HG03045 (cell line): Measurements from ENCODE around the gene RDH12.
"Not testable (repeated sequence)": the region's sequence is repeated elsewhere in the genome, so short reads cannot be mapped to it uniquely, and the experiment has no call there.

Experiments used
- ATAC-seq: cut with Tn5 transposase; IDR thresholded peaks from one replicate; pipeline ENCODE4 v1.9.1; 2021; ENCODE audit warnings: mild to moderate bottlenecking, moderate library complexity; ENCODE audit not compliant: unreplicated experiment

Gene RDH12

DNA sequence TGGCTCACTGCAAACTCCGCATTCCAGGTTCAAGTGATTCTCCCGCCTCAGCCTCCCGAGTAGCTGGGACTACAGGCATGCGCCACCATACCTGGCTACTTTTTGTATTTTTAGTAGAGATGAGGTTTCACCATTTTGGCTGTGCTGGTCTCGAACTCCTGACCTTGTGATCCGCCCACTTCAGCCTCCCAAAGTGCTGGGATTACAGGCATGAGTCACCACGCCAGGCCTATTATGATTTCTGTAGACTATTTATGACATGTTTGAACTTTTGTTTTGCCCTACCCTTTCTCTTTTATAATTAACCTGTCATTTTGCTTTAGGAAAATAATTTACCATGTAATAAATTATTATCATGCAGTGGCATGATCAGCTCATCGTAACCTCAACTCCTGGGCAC is at the start of gene RDH12:
Gene RDH12, plus strand, starts transcription at position 395 of the 400 bp plus-strand sequence. CDS start 20,757 bp downstream, outside the sequence.
- ATAC-seq, result not testable (repeated sequence)

DNA sequence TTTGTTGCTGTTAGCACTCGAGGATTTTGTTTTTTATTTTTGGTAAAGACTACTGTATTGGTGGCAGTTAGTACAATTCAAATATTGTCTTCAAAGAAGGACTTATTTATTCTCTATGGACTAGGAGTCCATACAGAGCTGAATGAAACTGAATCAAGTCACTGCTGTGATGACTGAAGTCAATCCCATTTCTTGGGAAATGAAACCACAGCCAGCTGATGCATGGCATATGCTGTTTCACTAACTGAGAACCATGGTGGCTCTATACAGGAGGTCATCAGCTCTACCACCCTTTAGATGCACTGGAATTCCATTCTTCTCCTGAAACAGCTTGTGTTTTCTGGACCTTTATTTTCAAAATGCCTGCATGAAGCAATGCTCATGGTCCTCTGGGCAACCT is 49.5 kb upstream of the RDH12 start:
- ATAC-seq, result no peak

DNA sequence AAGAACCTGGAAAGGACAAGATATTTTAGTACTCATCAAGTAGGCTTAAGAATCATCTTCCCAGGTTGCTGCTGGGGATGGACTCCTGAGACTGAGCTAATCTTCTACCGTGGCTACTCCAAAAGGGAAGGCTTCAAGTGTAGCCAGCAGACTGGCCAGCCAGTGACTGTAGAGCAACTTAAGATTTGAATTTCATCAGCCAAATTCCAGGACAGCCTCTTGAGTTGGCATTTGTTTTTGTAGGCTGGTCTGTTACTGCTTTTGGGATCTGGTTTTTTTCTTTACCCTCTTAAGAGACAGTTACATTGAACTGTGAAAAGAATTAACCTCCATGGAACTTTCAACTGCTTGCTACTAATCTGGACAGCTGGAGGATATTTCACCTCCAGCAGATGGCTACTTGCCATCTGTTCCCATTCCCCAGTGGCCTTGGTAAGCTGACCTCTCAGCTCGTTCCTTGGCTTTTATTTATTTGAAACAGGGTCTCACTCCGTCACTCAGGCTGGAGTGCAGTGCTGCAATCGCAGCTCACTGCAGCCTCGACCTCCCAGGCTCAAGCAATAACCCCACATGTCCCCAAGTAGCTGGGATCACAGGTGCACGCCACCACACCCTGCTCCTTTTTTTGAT is 47.9 kb upstream of the RDH12 start:
- ATAC-seq, result no peak

DNA sequence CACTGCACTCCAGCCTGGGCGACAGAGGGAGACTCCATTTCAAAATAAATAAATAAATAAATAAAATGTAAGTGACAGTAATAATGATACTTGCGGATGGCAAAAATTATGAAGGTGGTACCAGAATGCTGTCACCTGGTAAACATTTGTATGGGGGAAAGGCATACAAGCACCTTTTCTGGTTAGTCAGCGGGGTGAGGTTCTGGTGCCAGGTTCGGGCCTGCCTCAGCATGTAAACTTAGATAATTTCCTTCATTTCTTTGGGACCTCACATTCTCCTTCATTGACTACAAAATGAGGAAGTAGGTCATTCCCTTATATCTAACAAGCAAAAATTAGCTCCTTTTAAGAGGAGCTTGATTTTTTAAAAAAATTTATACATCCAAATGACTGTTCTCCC is 38.1 kb upstream of the RDH12 start:
- no peak for ATAC-seq

DNA sequence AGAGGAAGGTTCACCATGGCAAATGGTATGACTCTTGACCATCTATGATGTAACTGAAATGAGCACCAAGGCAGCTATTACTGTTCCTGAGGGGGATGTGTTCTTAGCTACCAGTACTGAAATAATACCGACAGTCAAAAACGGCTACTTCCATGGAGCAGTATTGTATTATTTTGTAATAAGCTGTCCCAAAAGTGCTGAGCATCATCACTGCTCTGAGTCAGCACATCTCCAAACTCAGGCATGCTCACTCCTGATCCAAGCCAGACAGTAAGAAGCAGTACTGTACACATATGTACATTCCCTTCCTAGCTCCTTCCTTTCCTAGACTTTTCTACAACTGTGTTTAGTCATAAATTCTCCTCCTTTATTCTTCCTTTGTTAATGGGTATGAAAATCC is 35.8 kb upstream of the RDH12 start:
- ATAC-seq, result no peak

DNA sequence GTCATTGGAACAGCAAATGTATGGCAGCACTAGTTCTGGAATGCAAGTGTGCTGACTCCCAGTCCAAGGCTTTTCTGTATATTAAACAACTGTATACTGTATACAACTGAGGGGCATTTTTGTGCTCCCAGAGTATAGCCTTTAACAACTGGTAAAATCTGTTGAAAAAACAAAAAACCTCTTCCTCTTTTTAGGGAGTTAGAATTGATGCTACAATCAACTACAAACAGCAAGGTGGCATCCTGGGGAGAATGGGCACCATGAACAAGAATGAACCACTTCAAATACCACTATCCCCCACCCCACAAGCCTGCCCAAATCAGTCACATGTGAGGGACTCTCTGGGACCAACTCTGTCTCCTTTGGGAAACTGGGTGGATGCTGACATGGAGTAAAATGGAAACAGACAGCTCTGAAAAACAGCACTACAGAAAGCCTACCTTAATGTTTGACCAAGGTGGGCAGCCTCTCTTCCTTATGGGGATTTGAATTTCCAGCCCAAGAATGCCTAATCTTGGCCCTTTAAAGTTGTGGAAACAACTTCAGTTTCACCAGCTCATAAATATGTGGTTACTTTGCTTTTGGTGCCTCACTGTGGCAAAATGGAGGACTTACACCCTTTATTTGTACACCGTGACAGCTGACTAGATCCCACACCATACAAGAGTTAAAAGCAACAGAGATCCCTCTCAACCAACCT is 34.8 kb upstream of the RDH12 start:
- ATAC-seq, result no peak

DNA sequence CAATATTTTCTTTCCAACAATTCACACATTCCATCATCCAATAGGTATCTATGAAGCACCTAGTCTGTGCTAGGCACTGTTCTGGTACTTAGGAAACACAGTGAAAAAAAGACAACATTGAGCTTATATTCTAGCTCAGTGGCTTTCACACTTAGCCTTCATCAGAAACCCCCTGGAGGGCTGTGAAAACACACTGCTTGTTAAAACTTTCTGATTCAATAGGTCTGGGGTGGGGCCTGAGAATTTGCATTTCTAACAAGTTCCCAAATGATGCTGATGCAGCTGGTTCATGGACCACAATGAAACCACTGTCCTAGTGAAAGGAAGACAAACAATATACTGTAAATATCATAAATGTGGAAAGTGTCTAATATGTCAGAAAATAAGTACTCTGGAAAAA is 33.1 kb upstream of the RDH12 start:
- no peak for ATAC-seq

DNA sequence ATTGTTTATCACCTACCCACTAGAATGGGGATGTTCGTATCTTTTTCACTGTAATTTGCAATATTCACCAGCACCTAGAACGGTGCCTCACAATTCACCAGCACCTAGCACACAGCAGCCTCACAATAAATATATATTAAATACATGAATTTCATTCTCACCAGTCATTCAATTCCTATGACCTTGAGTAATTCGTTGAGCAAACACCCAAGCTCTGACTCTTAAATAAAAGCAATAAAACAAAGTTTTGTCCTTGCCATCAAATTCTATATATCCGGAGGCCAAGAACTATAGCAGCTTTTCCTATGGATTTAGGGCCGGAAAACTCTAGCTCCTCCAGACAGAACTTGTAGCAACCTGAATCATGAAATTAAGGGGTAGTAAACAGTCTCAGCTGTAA is 28.2 kb upstream of the RDH12 start:
- ATAC-seq, result no peak

DNA sequence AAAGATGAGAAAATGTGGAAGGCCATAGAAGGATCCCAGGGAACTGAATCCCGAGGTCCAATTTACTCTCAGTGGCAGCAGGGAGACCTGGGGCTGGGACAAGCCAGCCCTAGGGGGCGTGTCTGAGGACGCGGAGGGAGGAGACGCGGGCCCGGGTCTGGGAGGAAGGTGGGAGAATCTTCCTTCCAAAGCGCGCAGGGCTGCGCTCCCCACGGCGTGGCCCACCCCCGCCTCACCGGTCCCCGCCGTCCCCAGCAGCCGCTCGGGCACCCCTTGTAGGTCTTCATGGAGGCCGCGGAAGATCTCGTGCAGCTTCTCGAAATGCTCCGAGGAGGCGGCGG is 27.6 kb upstream of the RDH12 start:
- ATAC-seq, result peak; percentile 58

DNA sequence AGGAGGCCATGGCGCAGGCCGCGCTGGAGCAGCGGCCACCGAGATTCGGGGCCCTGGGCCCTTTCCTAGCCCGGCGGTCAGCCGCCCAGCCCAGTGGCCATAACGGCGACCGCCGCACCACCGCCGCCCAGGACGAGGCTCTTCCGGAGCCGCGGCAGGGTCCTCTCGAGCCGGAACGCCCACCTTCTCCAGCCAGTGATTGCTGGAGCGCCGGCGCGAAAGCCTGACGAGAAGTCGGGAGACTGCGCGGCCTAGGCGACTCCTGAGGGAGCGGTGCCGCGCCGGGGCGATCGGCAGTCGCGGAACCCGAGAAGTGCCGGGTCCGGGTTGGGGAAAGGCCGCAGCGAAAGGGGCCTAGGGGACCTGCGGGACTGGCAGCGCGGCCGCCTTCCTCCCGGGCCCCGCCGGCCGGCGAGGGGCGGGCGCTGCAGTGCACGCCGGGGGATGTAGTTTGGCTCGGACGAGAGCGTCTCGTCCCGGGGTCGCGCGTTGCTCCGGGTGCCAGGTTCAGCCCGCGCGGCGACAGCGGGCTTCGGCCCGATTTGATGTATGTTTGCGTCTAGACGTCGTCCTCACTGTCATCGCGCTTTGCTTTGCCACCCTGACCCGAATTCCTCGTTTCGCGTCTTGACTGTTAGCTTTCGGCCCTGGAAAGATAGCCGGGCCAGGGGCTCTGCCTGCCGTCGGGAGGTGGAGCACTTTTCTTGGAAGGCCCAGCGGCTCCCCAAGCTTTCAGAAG is 27.0 kb upstream of the RDH12 start, which contains the start of gene VTI1B:
Gene VTI1B, minus strand, starts transcription at position 153 of the 739 bp plus-strand sequence. Its CDS starts 143 bp downstream, at position 10.
- peak; percentile 87 for ATAC-seq

DNA sequence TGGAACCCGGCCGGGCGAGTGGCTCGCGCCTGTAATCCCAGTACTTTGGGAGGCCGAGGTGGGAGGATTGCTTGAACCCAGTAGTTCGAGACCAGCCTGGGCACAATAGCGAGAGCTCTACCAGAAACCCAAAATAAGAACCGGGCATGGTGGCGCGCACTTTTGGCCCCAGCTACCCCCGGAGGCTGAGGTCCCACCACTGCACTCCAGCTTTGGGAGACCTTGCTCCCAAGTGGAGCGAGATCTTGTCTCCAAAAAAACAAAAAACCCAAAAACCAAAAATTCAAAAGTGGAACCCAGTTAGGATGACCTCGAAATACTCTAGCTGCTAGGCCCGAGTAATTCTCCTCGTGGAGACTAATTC is 26.5 kb upstream of the RDH12 start:
- ATAC-seq, result no peak

DNA sequence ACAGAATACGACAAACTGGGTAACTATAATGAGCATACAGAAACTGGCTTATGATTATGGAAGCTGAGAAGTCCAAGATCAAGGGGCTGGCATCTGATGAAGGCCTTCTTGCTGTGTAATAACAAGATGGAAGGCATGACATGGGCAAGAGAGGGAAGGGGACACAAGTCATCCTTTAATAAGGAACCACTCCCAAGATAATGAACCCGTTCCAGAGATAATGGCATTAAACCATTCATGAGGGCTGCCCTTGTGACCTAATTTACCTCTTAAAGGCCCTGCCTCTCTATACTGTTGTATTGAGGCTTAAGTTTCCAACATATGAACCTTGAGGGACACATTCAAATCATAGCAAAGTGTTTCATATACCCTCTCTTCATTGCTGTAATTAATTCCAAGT is 22.7 kb upstream of the RDH12 start:
- no peak for ATAC-seq

DNA sequence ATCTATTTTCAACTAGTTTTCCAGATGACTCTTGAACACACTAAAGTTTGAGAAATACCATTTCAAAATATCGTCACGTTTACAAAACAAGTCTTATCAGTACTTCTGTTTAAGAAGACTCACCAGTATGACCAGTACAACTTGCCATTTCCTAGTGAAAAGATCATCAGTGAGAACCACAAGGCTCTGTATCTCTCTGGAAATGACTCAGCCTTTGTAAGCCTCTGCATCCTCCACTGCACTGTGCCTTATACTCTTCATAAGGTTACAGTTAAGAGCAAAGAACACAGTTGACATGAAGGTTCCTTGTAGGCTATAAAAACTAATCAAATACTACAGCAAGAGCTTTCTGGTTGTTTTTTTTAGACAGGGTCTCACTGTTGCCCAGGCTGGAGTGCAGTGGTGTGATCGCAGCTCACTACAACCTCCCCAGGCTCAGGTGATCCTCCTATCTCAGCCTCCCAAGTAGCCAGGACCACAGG is 21.5 kb upstream of the RDH12 start:
- ATAC-seq, result peak; percentile 91

DNA sequence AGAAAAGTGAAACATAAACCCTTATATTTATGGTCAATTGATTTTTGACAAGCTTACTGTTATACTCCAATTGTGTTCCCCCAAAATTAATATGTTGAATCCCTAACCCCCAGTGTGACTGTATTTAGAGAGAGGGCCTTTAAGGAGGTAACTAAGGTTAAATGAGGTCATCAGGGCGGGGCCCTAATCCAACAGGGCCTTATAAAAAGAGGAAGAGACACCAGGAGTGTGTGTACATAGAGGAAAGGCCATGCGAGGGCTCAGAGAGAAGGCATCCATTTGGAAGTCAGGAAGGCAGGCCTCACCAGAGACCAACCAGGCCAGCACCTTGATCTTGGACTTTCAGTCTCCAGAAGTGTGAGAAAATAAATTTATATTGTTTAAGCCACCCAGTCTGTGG is 20.7 kb upstream of the RDH12 start:
- no peak for ATAC-seq

DNA sequence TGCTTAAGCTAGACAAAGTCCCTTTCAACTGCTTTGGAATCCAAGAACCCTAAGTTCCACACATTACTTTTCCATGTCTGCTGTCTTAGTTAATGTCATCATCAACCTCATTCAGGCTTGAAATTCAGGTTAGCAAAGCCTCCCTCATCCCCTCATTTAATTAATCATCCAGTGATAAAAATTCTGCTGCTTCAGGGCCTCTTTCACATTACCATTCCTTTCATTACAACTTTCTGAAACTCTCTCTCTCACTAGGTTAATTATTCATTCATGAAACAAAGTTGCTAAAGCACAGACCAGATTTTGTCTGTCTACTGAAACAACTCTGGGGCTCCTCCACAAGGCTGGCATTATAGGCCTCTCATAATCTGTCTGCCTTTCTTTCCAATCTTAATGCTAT is 17.8 kb upstream of the RDH12 start:
- no peak for ATAC-seq

DNA sequence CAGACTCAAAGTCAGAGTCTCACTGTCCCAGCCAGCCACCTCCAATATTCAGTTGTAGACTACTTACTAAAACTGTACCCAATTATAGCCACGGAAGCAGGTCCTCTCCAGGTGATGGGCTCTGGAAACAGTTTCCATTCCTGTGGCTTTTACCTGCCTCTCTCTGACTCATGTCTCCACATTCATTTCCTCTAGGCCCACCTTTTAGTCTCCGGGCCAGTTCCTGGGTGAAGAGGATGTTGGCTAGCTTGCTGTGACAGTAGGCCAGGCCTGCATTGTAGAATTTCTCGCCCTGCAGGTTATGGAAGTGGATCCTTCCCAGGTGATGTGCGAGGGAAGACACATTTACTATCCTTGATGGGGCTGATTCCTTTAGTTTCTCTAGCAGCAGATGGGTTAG is 11.7 kb upstream of the RDH12 start:
- ATAC-seq, result no peak

DNA sequence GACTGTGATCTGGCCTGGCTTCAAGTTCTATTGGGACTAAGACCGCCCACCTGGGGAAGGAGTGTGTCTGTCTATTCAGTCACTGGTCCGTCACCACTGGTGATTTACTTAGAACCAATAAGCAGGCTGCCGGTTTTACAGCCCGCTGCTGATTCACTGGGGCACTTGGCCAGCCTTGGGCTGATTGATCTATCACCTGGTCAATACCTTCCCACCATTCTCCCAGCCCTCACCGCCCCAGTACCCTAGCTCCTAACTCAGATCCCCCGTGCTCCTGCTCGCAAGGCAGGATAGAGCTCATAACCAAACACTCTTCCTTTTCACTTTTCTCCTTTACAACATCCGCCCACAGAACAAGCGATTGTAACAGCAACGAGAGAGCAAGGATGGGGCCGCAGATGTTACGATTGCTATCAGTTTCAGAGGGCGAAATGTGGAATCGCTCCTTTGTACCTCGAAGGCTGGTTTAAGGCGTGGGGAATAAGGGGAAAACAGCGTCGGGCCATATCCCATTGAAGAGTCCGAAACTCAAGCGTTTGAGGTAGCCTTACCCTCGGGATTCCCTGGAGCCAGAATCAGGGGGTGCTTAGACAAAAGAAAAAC is 6.8 kb upstream of the RDH12 start:
- ATAC-seq, result peak; percentile 83

DNA sequence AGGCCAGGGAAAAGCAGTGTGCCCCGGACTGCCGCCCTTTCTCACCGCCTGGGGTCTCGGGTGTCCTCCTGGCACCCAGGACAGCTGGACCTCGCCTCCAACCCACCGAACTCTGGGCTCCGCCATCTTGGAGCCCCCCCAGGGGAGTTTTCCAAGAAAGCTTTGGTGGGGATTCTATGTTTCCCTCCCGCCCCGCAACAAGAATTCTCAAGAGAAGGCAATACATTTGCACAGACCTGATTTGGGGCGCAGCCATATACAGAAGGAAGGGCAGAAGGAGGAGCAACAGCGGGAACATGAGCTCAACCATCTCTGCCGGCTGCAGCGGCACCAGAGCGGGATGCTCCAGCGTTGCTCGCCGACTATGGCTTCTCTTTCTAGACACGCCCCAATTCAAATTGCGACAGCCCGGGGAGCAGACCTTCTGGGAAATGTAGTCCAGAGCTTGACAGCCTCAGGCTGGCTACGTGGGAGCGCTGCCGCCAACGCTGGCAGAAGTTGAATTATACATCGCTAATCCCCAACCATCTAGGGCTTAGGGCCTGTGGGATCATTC is 6.2 kb upstream of the RDH12 start, which contains the start of gene RDH11:
Gene RDH11, minus strand, starts transcription at position 371 of the 556 bp plus-strand sequence. Its CDS starts 61 bp downstream, at position 310.
- ATAC-seq, result peak; percentile 88

DNA sequence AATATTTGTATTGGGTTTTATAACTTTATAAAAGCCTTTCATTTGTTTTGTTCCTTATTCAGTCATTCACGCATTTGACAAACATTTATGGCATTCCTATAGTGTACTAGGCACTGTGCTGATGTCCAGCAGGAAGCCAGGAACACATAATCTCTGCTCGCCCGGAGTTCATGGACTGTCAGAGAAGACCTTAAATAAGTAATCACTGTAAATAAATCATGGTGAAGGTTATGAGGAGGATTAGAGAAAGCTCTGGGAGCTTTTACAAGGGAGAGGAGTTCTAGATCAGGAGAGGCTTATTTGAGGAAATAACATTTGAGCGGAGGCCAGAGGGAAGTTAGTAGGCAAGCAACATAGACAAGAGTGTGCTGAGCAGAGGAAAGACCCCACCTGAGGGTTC is 4.7 kb upstream of the RDH12 start:
- ATAC-seq, result no peak

DNA sequence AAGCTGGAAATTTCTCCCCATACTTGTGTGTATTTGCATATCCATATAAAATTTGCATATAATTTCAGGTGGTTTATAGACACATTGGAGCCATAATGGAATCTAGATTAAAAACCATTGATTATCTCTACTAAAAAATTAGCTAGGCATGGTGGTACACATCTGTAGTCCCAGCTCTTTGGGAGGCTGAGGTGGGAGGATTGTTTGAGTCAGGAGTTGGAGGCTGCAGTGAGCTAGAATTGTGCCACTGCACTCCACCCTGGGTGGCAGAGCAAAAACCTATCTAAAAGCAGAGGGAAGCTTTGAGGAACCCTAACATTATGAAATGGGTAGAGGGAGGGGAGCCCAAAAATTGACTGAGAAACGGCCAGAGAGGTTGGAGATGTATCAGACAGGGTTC is 3.5 kb upstream of the RDH12 start:
- ATAC-seq, result no peak

DNA sequence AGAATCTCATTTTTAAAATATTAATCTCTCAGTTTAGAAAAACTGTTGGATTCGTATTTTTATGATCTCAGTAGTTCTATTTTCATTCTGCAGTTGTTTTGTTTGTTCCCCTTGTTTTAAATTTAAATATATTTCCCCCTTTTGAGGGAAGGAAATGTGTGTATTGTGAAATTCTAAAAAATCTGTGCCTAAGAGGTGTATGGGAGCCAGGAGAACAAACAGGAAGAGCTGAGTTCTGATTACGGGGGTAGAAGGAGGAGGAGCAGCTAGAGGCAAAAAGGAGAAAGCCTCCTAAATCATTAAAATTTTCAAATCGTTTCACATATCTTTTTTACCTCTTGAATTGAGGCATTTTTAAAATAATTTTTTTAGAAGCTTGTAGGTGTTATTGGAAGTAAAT is 2.3 kb downstream of the RDH12 start:
- ATAC-seq, result no peak
